GM21576 (cell line): ENCODE measurements around the gene STIL.

Source experiments
- ATAC-seq: cut with Tn5 transposase; IDR thresholded peaks from one replicate; pipeline ENCODE4 v1.9.1; 2021; ENCODE audit warnings: mild to moderate bottlenecking, moderate library complexity; ENCODE audit not compliant: unreplicated experiment

The STIL gene

DNA sequence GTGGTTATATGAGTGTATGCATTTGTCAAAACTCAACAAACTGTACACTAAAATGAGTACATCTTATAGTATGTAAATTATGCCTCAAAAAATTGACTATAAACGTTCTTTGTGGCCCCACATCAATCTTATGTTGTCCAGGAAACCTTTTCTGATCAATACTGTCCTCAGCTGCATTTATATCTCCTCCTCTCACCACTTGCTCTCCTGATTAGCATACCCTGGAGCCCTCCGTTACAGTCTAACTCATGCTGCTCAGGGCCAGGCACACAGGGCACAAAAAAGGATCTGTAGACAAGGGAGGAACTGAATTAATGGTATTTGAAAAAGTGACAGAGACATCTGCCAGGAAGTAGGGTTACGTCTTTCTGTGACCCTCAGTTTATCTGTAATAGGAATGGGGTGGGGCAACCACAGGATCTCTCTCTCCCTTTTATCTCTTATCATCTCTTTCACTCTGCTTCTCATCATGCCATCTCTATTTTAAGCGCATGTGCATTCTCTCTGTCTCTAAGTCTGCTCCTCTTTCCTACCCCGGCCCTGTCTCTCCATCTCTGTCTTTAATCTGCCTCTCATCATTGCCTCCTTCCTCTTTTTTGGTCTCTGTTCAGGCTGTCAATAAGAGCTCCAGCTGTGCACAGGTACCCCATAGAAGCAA lies 74.9 kb downstream of the STIL start:
- no peak for ATAC-seq

DNA sequence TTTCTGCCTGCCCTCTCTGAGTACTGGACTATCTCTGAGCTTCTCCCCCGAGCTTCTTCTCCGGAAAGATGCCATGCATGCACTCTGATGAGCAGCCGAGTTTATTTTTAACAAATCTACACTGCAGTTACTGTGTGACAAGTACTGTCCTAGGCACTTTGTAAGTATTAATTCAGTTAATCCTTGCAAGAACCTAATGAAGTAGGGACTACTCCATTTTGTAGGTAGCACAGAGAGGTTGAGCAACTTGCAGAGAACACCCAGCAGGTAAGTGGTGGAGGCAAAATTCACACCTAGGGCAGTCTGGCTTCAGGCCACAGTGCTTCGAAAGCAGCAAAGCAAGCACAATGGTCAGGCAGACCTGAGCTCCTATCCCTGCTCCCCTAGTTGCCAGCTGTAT lies 78.1 kb downstream of the STIL start:
- no peak for ATAC-seq

DNA sequence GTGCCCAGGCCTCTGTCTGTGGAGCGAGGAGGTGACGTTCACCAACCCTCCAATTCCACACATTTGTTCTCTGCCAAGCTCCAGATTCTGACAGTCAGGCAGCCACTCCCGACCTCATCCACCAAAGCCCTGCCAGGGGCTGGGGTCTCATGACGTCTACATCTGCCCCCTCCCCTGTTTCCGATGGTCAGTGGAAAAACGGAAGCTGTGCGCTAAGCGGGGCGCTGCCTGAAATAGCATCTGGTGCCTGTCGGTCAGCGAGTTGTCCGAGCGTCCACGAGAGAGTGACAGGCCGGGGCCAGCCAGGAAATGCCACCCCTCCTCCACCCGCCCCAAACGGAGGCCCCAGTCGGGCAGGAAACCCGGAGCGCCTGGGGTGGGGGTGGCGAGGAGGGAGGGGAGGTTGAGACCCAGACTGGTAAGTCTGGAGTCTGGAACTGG lies 78.7 kb downstream of the STIL start:
- no peak for ATAC-seq

DNA sequence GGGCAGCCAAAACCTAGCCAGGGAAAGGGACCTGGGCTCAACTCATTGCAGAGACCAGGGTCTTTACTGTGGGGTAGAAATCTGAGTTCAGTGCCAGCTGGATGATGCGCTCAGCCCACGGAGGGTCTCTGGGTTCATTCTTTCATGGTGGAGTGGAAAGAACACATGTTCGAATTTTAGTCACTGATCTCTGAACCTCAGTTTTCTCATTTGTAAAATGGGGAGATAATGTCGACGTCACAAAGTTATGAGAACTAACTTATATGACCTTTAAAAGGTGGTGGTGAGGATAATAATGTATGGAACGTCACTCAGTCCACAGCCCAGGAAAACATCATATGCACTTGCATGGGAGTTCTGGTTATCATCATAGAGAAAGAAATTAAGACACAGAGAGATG lies 80.8 kb downstream of the STIL start:
- no peak for ATAC-seq

DNA sequence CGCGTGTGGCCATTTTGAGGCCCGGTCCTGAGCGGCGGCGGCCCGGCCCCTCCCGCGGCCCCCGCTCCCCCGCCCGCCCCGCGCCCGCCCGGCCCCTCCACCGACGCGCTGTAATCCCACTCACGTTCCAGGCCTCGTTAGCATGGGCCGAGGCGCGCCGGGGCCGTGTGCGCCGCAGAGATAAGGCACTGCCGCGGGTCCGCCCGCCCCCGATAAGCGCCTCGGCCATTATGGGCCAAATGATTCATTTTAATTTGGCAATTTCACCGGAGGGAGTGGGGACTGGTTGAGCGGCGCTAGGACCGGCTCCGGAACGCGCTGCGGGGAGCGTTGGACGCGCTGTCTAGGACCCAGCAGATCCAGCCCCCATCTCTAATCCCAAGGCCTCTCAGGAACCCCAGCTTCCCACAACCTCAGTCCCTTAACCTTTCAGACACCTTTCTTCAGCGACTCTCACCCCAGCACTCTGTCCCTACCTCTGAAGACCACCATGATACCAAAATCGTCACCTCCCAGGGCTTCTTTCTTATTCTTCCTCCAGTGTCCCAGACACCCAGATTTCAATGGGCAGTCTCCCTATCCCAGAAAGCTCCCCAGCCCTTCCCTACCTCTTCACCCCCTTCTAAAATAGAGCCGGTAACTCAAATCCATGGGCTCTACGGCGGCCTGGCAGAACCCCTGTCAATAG lies 81.6 kb downstream of the STIL start, which contains the start of gene TAL1:
TAL1 (minus strand) TSS at position 39 of the 688 bp plus-strand sequence. CDS start 6,337 bp downstream, outside the sequence.
- no peak for ATAC-seq

DNA sequence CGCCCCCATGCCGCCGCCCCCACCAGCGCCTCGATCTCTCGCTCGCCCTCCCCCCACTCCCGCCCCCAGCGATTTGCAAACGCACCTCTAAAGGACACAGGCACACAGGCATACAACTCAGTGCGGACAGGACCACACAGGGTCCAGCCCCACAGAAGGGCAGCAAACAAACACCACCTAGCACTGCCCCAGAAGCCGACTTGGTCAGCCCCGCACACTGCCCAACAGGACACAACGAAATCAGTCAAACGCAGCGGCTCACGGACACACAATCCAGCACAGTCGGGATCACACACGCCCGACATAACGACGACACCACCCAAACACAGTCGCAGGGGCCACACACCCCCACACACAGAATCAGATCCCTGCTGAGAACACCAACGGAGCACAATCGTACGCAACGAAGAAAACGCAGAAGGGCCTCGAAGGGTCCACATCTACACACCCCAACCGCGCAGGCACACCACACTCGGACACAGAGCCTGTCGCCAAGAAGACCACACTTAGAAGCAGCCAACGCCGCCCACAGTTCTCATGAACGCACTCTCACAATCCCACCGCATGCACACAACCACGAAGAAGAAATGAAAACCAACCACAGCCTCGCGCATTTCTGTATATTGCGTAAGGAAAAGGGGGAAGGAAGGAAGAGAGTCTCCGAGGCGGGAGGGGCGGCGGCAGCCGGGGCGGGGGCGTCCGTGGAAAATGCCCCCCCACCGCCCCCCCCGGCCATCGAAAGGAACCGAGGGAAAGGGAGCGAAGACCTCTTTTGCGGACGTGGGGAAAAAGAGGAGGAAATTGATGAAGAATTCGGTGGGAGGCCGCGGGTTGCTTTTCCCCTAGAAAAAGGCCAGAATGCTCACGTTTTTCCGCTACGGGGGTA lies 82.4 kb downstream of the STIL start:
- no peak for ATAC-seq

DNA sequence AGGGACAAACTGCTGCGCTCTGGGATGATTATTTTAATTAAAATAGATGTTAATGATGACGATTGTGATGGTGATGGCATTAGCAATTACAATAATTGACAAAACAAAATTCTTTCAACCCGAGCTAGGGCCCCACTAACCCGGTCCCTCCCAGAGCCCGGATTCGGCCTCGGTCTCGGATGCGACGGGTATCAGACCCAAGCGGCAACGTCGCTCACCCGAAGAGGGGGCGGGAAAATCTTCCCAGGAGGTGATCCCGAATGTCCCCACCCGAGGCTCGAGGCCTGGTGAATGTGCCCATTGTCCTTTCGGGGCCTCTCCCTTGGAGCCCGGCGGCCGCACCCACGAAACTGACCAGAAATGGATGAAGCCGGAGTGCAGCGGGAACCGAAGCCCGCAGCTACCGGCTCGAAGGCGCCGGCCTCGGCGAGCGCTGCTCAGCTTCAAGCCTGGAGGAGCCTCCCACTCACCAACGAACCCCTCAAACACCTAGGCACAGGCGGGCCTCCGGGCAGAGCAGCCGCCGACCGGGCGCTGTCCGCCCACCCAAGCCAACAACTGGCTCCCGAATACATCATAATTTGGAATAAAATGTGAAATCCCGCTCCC lies 83.2 kb downstream of the STIL start:
- ATAC-seq: no peak

DNA sequence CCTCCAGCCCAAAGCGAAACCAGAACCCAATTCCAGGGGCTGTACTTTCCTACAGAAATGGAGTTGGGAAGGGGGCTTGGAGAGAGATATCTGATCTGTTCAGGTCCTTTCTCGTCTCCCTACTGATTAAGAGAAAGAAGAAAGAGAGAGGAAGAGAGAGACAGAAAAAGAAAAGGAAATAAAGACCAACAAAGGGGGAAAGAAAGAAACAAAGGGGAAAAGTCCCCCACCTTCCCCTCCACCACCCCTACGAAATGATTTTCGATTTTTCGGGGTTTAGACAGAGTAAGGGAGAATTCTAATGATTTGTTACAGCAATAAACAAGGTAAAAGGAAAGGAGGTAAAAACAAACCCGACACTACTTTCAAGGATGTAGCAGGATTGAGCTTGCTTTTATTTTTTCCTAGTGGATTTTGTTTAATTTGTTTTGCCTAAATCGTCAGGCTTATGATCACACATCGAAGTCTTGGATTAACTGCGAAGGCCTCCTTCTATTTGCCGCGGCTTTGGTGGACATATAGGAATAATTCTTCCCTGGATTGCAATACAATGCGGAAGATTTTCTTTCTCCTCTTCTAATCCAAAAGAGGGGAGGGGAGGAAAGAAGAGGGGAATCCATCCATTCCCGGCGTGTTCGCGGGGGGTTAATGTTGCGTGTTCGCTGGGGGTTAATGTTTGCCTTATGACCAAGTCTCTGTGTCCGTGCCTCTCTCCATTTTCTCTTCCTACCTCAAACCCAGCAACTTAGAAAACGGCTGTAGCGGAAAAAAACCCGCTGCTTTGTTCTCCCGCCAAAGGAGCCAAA lies 83.9 kb downstream of the STIL start:
- ATAC-seq: no peak

DNA sequence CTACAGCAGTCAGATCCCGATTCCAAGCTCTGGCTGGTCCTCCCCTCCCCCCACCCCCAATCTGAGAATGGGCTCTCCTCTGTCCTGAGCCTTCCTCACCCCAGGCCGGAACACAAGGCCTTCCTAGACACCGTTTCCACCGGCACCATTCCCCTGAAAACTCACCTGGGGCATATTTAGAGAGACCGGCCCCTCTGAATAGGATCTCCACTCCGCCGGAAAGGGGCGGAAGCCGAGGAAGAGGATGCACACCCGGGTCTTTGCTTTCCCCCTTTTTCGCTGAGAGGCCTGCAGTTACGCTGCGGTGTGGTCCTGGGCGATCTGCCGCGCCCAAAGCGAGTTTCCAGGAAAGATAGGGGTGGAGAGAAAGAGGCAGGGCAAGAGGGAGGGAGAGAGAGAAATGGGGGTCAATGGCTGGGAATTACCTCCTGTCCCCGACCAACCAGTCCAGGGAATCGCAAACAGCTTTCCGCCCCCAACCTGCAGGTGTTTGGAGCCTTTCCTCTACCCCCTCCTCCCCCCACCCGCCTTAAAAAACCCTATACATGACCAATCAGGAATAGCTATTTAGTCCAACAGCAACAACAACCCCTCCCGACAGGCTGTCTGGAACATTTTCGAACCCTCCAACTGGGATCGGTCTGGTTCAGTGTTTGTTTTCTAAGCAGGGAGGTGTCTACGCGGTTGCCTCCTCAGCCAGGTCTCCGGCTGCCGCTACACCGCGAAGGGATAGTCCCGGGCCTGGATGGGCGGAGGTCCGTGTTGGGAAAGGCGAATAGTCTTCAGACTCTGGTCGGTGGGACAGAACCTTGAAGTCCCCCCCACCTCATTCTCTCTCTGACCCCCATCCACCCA lies 84.7 kb downstream of the STIL start:
- no peak for ATAC-seq

DNA sequence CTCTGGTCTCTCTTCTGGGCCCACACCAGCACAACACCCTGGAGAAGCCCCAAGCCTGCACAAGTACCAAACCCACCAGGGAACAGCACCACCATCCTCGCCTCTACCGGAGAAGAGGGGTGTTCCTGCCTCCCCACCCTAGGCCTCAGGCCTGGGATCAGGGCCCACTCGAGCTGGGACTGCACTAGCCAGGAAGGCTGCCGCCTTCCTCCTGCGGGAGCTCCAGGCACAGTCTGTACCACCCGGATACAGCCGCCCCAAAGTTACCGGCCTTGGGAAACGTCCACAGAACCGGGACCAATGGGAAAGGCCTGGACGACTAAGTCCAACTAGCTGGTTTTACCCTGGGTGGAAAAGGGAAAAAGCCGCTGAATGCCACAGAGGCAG lies 85.3 kb downstream of the STIL start:
- no peak for ATAC-seq

DNA sequence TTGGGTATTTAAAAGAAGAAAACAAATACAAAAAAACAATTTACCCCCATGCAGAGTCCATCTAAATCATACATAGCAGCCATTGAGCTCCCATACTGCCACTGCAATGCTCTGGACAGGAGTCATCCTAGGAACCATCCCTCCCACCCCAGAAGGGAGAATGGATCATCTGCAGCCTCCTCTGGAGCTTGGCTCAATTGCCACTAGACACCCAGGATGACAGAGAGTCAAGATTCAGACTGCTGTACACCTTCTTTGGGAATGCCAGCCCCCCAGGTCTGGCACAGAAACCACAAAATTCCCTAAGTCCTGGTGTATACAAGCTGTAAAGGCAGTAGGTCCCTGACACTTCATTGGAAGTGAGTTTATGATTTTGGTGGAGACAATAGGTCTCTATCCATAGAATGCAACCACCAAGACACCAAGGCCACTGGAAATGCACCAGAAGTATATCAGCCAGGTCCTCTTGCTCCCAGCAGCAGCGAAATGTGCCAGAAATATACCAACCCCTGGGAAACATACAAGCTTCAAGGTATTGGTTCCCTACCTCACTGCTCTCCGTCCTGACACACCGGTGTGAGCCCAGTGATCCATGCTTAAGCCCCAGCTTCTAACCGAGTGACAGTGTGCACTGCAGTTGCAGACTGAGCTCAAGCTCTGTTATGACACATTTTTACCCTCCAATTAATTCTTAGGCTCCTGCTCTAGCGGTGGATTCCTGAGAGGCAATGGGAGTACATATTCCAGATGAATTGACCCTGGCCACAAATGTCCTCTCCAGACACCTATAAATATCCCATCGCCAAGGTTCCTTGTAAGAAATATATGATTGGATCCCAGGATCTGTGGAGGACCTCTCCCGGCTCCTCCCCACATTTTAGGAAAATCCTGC lies 86.4 kb downstream of the STIL start:
- ATAC-seq: no peak

DNA sequence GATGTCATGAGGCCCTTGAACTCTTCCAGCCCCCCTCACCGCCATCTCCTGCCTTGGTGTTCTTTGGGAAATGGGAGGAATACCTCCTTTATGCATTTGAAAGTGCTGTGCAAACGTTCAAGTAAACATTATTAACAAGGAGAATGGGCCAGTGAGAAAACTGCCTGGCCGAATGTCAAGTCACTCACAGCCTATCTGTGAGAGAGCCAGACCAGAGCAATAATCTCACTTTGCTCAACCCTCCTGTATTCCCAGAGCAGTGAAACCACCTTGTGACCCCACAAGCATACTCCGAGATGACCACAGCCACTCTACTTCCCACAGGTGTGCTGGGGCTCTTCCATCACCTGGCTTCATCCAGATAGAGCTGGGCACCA lies 87.1 kb downstream of the STIL start:
- no peak for ATAC-seq

DNA sequence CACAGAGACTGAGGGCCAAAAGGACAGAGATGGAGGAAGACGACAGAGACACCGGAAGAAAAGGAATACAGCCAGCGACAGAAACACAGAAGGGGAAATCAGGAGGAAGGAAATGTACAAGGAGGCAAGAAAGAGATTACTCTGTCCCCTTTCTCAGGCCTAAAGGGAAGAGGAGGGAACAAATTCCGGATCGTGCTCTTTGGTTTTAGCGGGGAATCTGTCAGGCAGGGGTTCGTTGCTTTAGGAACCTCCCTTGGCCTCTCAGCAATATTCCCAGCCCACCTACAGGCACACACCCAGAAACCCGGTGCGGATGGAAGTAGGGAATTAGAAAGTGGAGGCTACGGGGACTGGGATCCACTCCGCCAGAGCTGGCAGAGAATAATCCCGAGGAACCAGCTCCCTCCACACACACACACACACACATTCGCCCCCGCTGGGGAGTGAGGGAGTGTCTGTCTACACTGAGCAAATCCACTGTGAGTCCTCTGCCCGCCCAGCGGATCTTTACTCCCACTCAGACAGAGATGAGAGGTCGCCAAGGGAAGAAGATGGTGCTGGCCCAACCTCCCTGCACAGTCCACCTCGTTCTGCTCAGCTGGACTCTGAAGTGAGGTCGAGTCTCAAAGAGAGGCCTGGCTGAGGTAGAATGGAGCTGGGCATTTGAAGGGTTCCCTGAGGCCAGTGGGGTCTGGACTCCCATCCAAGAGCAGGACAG lies 87.7 kb downstream of the STIL start:
- no peak for ATAC-seq

DNA sequence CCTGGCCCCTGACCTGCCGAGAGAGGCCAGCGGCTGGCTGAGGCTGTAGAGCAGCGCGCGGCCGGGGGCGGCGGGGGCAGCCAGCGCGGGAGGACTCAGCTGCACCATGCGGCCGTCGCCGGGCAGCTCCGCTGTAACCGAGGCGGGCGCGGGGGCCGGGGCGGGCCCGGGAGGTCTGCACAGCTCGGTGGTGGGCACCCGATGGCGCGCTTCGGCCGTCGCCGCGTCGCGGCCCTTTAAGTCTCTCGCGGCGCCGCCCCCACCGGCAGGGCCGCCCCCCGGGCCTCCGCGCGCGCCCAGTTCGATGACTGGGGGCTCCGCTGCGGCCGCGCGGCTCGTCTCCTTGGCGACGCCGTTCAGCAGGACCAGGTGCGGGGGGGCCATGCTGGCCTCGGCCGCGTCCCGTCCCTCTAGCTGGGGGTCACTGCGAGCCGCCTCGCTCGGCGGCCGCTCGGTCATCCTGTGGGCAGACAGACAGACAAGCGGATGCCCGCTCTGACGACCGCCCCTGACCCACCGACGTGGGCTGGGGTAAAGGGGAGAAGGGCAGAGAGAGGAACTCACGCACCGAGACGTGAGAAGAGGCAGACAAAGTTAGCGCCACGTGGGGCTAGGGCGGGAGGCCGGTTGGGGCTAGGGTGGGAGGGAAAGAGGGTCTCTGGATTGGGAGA lies 88.4 kb downstream of the STIL start:
- no peak for ATAC-seq

DNA sequence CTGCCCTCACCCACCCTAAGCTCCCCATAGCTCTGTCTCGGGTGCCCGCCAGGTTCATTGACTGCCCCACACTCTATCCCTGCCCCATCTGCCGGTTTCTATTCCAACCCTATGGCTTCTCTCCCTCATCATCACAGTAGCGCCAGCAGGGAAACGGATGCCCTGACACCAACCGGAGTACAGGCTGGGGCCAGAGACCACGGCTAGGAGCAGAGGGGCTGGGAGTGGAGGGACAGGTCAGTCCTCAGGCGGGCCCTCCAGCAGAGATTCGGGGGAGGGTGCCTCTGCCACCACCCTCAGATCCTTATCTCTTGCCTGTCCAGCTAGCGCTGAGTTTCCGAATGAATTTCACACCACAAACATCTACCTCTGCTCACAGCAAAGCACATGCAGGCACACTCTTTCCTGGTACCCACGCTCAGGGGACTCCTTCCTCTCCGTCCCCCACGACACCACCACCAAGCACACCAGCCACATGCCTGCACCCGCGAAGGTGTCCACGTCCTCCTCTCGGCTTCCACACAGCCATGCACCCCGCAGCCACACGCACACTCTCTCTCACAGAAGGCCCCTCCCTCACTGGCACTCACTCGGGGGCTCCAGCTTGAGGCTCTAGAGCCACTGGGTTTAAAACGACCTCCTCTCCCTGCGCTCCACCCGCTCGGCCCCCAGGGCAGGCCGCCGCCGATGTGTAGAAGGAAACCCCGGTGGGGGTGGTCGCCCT lies 89.1 kb downstream of the STIL start:
- ATAC-seq: no peak

DNA sequence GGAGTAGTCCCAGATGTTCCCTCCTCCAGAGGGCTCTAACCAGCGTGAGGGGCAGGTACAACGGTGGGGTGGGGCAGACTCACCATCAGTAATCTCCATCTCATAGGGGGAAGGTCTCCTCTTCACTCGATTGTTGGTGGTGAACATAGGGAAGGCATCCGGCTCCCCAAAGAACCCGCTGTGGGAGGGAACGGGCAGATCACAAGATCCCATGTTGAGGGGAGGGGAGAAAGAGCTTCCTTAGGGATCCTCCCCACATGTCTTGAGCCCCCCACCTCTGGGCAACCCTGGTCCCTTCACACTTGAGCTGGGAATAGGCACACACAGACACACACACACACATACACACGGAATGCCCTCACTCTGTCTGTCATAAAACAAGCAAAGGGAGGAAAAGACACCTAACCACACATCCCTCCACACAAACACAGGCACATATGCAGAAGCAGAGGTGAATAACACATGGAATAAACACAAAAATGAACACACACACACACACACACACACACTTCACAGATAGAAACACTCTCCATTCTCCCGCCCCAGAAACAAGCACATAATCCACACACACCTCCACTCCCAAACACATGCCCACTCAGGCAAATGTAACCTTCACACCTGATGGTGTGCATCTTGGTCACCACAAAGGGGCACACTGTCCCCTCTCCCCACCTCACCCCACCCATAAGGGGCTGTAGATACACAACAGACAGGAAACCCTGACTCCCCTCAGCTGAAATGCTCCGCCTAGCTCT lies 89.8 kb downstream of the STIL start:
- ATAC-seq: no peak
